Fibroblast of lung (primary cell): ENCODE measurements around the gene FMO4. TPM values are rescaled to one million over a fixed set of nuclear protein-coding genes. Genes with fewer than 3 reads are reported as not detected.
"Not testable (repeated sequence)": the region's sequence is repeated elsewhere in the genome, so short reads cannot be mapped to it uniquely, and the experiment has no call there.

Experiments
- DNase-seq, 2 donors: peaks; one replicate each; pipeline versions ENCODE4 v3.0.0 to v3.0.0-alpha.2; 2010; ENCODE audit warnings: low read depth in 2 of 2
- H2AFZ ChIP-seq: 2 replicates; pipeline ENCODE4 v1.5.1; 2012; ENCODE audit warnings: low read length, control low read depth, inconsistent platforms
- H3K27ac ChIP-seq: 2 replicates; pipeline ENCODE4 v1.5.1; 2011; ENCODE audit warnings: low read length, control low read depth; ENCODE audit not compliant: insufficient read depth
- H3K27me3 ChIP-seq: 2 replicates; pipeline ENCODE4 v1.5.1; 2011; ENCODE audit warnings: mild to moderate bottlenecking, low read length; ENCODE audit not compliant: control insufficient read depth, insufficient read depth
- H3K36me3 ChIP-seq: 2 replicates; pipeline ENCODE4 v1.5.1; 2011; ENCODE audit warnings: low read length; ENCODE audit not compliant: control insufficient read depth, insufficient read depth
- H3K4me1 ChIP-seq: 2 replicates; pipeline ENCODE4 v1.5.1; 2011; ENCODE audit warnings: low read length; ENCODE audit not compliant: control insufficient read depth, insufficient read depth; ENCODE audit errors: extremely low read depth
- H3K4me2 ChIP-seq: 2 replicates; pipeline ENCODE4 v1.5.1; 2011; ENCODE audit warnings: low read length, control low read depth; ENCODE audit not compliant: insufficient read depth; ENCODE audit errors: extremely low read depth
- H3K4me3 ChIP-seq, 4 experiments: fragments of 200-600 bp in 1 of 4; sonication (generic) in 1 of 4; replicated peaks in 1 of 4; 2 replicates each; pipeline ENCODE4 v1.5.1; 2011 to 2016; ENCODE audit warnings: low read length in 4 of 4, low read depth in 3 of 4, mild to moderate bottlenecking in 3 of 4, control low read depth in 2 of 4, inconsistent platforms in 1 of 4, mixed read lengths in 1 of 4; ENCODE audit not compliant: insufficient read depth in 1 of 4; ENCODE audit errors: control extremely low read depth in 1 of 4
- H3K79me2 ChIP-seq: 2 replicates; pipeline ENCODE4 v1.5.1; 2012; ENCODE audit warnings: mild to moderate bottlenecking, low read length, inconsistent platforms; ENCODE audit not compliant: control insufficient read depth, insufficient read depth
- H3K9ac ChIP-seq: 2 replicates; pipeline ENCODE4 v1.5.1; 2011; ENCODE audit warnings: mild to moderate bottlenecking, low read length, control low read depth; ENCODE audit not compliant: insufficient read depth
- H3K9me3 ChIP-seq: 2 replicates; pipeline ENCODE4 v1.5.1; 2012; ENCODE audit warnings: low read depth, low read length; ENCODE audit not compliant: control insufficient read depth, insufficient read depth
- H4K20me1 ChIP-seq: 2 replicates; pipeline ENCODE4 v1.5.1; 2011; ENCODE audit warnings: low read length; ENCODE audit not compliant: control insufficient read depth, insufficient read depth; ENCODE audit errors: extremely low read depth
- EZH2 ChIP-seq: IDR thresholded peaks from 2 replicates; pipeline ENCODE4 v1.5.1; 2012; ENCODE audit warnings: low read length, control low read depth, mild to moderate bottlenecking; ENCODE audit errors: missing control alignments
- polyA plus RNA-seq, 2 donors: library from polyadenylated mRNA; depleted of rRNA in 1 of 2; stranded (reverse) in 1 of 2; unstranded in 1 of 2; fragments of >200 nt; gene quantifications; 2 replicates each; pipeline ENCODE4 v1.2.1, GENCODE V29; 2011 to 2012; ENCODE audit warnings: missing spikeins in 1 of 2
- total RNA-seq: library from RNA; depleted of rRNA; stranded (reverse); fragments of >200 nt; gene quantifications from 2 replicates; pipeline ENCODE4 v1.2.1, GENCODE V29; 2014
- TF ChIP-seq, protein P1 (sequence below), 2 donors: IDR thresholded peaks in 1 of 2; conservative IDR thresholded peaks in 1 of 2; 1 replicate in 1 of 2; 2 replicates in 1 of 2; pipeline ENCODE4 v1.5.1; 2011 to 2012; ENCODE audit warnings: low read length in 2 of 2, control low read depth in 1 of 2, inconsistent platforms in 1 of 2, low read depth in 1 of 2, mild to moderate bottlenecking in 1 of 2

Gene FMO4
- total and polyA plus RNA-seq, 2 donors (not counting 1 experiment from before 2014, with no cell fraction given), result 5.5 to 7.3 TPM

DNA sequence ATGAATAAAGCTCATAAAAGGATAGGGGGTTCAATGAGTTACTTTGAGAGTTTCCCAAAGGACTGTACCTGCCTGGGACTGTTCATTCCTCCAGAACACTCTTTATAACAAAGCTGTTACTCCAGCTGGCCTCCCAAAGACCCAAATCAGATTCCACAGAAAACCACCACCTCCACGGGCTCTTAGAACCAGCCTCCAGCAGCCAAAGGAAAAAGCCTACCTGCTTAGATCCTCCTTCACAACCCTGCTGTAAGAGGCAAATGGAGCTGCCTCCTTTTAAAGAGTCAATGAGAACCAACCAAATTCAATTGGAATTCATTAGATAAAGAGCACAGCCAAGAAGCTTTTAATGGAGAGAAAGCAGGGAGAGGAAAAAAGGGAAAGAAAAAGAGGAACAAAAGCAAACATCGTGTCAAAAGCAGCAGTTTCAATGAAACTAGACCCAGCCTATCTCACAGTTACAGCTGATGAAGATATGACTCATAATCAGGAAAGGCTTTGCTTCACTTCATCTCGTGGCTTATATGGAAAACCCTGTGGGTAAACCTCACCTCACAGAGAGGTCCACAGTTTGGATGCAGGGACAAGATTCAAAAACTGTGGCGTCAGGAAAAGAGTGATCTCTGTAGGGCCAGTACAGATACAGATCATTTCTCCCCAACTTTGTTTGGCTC, 27.8 kb upstream of the FMO4 start:
- Histone ChIP-seq H3K4me3 (no peak overlapping the region), H2AFZ (no peak overlapping the region)
- peak in 1 of 2 donors; percentile 36 for DNase-seq

DNA sequence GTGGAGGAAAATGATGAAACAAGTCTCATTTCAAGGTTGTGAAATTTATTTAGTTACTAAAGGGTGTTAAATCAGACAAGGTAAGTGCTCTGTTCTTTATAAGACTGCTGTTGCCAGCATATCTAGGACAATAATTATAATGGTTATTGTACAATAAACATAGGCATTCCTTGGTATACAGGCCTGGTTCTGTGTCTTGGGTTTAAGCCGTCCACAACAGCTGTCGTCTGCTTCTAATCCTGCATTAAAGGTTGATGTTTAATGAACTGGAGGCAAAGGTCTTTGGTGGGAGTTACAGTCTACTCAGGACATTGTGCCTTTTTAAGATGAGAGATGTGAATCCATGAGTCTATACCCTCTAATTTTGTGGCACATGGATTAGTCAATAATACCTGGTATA, 23.4 kb upstream of the FMO4 start:
- Histone ChIP-seq H3K9ac (no peak overlapping the region), H3K4me3 (no peak overlapping the region), H3K9me3 (no peaks in the 10 kb centered on the region), H4K20me1 (no peaks in the 10 kb centered on the region), H3K4me2 (no peak overlapping the region), H3K27ac (no peak overlapping the region), H3K36me3 (no peaks in the 10 kb centered on the region), H3K27me3 (no peaks in the 10 kb centered on the region), H2AFZ (no peak overlapping the region), H3K4me1 (peaks cover 3% of the 10 kb centered on the region), H3K79me2 (no peaks in the 10 kb centered on the region)
- no peak for DNase-seq
- TF ChIP-seq EZH2, result no peak
- TF ChIP-seq, protein P1, sequence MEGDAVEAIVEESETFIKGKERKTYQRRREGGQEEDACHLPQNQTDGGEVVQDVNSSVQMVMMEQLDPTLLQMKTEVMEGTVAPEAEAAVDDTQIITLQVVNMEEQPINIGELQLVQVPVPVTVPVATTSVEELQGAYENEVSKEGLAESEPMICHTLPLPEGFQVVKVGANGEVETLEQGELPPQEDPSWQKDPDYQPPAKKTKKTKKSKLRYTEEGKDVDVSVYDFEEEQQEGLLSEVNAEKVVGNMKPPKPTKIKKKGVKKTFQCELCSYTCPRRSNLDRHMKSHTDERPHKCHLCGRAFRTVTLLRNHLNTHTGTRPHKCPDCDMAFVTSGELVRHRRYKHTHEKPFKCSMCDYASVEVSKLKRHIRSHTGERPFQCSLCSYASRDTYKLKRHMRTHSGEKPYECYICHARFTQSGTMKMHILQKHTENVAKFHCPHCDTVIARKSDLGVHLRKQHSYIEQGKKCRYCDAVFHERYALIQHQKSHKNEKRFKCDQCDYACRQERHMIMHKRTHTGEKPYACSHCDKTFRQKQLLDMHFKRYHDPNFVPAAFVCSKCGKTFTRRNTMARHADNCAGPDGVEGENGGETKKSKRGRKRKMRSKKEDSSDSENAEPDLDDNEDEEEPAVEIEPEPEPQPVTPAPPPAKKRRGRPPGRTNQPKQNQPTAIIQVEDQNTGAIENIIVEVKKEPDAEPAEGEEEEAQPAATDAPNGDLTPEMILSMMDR (conservative IDR thresholded peaks at IDR 0.05 in 1 of 2, IDR thresholded peaks at IDR 0.05 in 1 of 2; ENCODE audit: low read depth in 1 of 2, low read length in 2 of 2), result no peak

More for the DNA sequence above, 27.8 kb upstream of the FMO4 start:
- H3K36me3 ChIP-seq, result no peaks in the 10 kb centered on the region
- no peaks in the 10 kb centered on the region for H3K79me2 ChIP-seq
- no peak for TF ChIP-seq EZH2
- TF ChIP-seq, protein P1 (conservative IDR thresholded peaks at IDR 0.05 in 1 of 2, IDR thresholded peaks at IDR 0.05 in 1 of 2; ENCODE audit: low read depth in 1 of 2, low read length in 2 of 2), result no peak
- H3K27me3 ChIP-seq, result no peaks in the 10 kb centered on the region
- no peak overlapping the region for H3K4me2 ChIP-seq
- H4K20me1 ChIP-seq, result no peaks in the 10 kb centered on the region
- no peak overlapping the region for H3K9ac ChIP-seq
- H3K9me3 ChIP-seq, result no peaks in the 10 kb centered on the region
- H3K4me1 ChIP-seq, result no peaks in the 10 kb centered on the region
- H3K27ac ChIP-seq, result no peak overlapping the region

DNA sequence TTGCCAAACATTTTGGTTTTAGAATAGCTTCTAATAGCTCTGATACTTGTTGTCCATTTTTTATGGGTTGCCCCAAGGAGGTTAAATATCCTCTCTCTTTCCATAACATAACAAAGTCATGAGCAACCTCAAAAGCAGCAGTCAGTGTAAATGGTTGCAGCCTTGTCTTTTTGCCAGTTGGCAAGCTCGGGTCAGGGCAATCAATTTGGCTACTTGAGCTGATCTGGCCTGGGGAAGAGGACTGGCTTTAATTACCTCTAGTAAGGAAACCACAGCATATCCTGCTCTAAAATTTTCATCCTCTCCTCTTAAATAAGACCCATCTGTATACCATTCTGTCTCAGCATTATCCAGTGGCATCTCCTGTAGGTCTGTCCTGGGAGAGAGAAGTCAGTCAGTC, 21.2 kb upstream of the FMO4 start:
- peak; percentile 24 to 62 for DNase-seq
- Histone ChIP-seq H2AFZ (no peak overlapping the region), H3K9me3 (no peaks in the 10 kb centered on the region), H3K79me2 (no peaks in the 10 kb centered on the region), H3K4me1 (peaks cover 3% of the 10 kb centered on the region), H3K9ac (no peak overlapping the region), H3K27ac (no peak overlapping the region), H3K27me3 (no peaks in the 10 kb centered on the region), H3K36me3 (no peaks in the 10 kb centered on the region), H4K20me1 (no peaks in the 10 kb centered on the region), H3K4me3 (no peak overlapping the region), H3K4me2 (no peak overlapping the region)
- TF ChIP-seq, protein P1 (conservative IDR thresholded peaks at IDR 0.05 in 1 of 2, IDR thresholded peaks at IDR 0.05 in 1 of 2; ENCODE audit: low read depth in 1 of 2, low read length in 2 of 2), result no peak
- TF ChIP-seq EZH2, result no peak

DNA sequence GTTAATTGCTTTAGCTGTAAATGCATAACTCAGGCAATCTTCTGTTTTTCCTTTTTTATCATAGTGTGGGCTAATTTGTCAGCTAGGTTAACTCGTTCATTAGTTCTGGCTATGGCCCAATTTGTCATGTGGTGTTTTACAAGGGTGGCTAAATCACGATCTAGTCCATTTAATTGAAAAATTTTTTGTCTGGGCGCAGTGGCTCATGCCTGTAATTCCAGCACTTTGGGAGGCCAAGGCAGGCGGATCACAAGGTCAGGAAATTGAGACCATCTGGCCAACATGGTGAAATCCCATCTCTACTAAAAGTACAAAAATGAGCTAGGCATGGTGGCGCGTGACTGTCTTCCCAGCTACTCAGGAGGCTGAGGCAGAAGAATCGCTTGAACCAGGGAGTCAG, 18.6 kb upstream of the FMO4 start:
- H3K4me1 ChIP-seq, H2AFZ ChIP-seq, H3K9me3 ChIP-seq, DNase-seq, H3K27ac ChIP-seq, H4K20me1 ChIP-seq, H3K4me3 ChIP-seq, H3K36me3 ChIP-seq, H3K9ac ChIP-seq, H3K4me2 ChIP-seq, H3K27me3 ChIP-seq, H3K79me2 ChIP-seq: not testable (repeated sequence)
